CD14-positive monocyte (primary cell): ENCODE data around the gene ZBTB7C. TPM values are rescaled to one million over a fixed set of nuclear protein-coding genes. Genes with fewer than 3 reads are reported as not detected.

ENCODE experiments used
- DNase-seq, 3 donors: peaks; one replicate each; pipeline ENCODE4 v3.0.0-alpha.2; 2011 to 2022
- H2AFZ ChIP-seq: 2 replicates; pipeline ENCODE4 v1.6.0; 2012; ENCODE audit warnings: mild to moderate bottlenecking, low read depth, low read length, inconsistent platforms; ENCODE audit not compliant: insufficient read depth, poor library complexity, severe bottlenecking
- H3K27ac ChIP-seq, 2 donors: 1 replicate in 1 of 2; 2 replicates in 1 of 2; pipeline ENCODE4 v1.5.1; 2012 to 2013; ENCODE audit warnings: low read length in 2 of 2, control low read depth in 1 of 2, inconsistent platforms in 1 of 2, low read depth in 1 of 2, mild to moderate bottlenecking in 1 of 2
- H3K27me3 ChIP-seq, 2 donors: one replicate each; pipeline versions ENCODE4 v1.6.0 to v1.6.1; 2011 to 2013; ENCODE audit warnings: low read length in 2 of 2; ENCODE audit not compliant: control insufficient read depth in 2 of 2, insufficient read depth in 2 of 2
- H3K36me3 ChIP-seq, 2 donors: replicated peaks in 1 of 2; 1 replicate in 1 of 2; 2 replicates in 1 of 2; pipeline versions ENCODE4 v1.5.1 to v1.6.1; 2012 to 2013; ENCODE audit warnings: low read length in 2 of 2, control low read depth in 1 of 2, inconsistent platforms in 1 of 2, mild to moderate bottlenecking in 1 of 2; ENCODE audit not compliant: insufficient read depth in 2 of 2, control insufficient read depth in 1 of 2
- H3K4me1 ChIP-seq, 2 donors: 1 replicate in 1 of 2; 2 replicates in 1 of 2; pipeline versions ENCODE4 v1.5.1 to v1.6.1; 2012 to 2013; ENCODE audit warnings: low read length in 2 of 2, control low read depth in 1 of 2, inconsistent platforms in 1 of 2, mild to moderate bottlenecking in 1 of 2, moderate library complexity in 1 of 2; ENCODE audit not compliant: insufficient read depth in 2 of 2, control insufficient read depth in 1 of 2
- H3K4me2 ChIP-seq: replicated peaks from 2 replicates; pipeline ENCODE3; 2012; ENCODE audit warnings: low read length, moderate library complexity, mild to moderate bottlenecking; ENCODE audit not compliant: poor library complexity, severe bottlenecking; ENCODE audit errors: extremely low read depth
- H3K4me3 ChIP-seq, 3 experiments: fragments of 200-600 bp in 1 of 3; sonication (generic) in 1 of 3; replicated peaks in 1 of 3; 1 replicate in 2 of 3; 2 replicates in 1 of 3; pipeline ENCODE4 v1.5.1; 2011 to 2013; ENCODE audit warnings: low read length in 3 of 3, mild to moderate bottlenecking in 3 of 3, control low read depth in 2 of 3, low read depth in 2 of 3, inconsistent platforms in 1 of 3, moderate library complexity in 1 of 3
- H3K79me2 ChIP-seq: 2 replicates; pipeline ENCODE4 v1.6.0; 2012; ENCODE audit warnings: mild to moderate bottlenecking, control low read depth, inconsistent platforms, low read length, moderate library complexity; ENCODE audit not compliant: insufficient read depth
- H3K9ac ChIP-seq: 2 replicates; pipeline ENCODE4 v1.6.0; 2017; ENCODE audit warnings: low read length, mild to moderate bottlenecking; ENCODE audit not compliant: insufficient read depth, poor library complexity, severe bottlenecking
- H3K9me3 ChIP-seq, 2 donors: replicated peaks in 1 of 2; 1 replicate in 1 of 2; 2 replicates in 1 of 2; pipeline versions ENCODE4 v1.5.1 to v1.6.1; 2012 to 2013; ENCODE audit warnings: low read length in 2 of 2, control low read depth in 1 of 2; ENCODE audit not compliant: control insufficient read depth in 1 of 2, insufficient read depth in 1 of 2
- H4K20me1 ChIP-seq: 2 replicates; pipeline ENCODE4 v1.6.0; 2012; ENCODE audit warnings: mild to moderate bottlenecking, low read length, control low read depth, moderate library complexity; ENCODE audit not compliant: insufficient read depth
- H3K27ac Mint-ChIP-seq, 7 donors: one replicate each; pipeline ENCODE4 v1.8.0; 2020; ENCODE audit warnings: mild to moderate bottlenecking in 7 of 7, mixed read lengths in 7 of 7, moderate library complexity in 6 of 7, inconsistent platforms in 2 of 7
- H3K27me3 Mint-ChIP-seq, 3 donors: one replicate each; pipeline ENCODE4 v1.8.0; 2021 to 2022; ENCODE audit warnings: low read depth in 3 of 3, mild to moderate bottlenecking in 3 of 3, mixed read lengths in 3 of 3, moderate library complexity in 3 of 3, inconsistent platforms in 1 of 3
- H3K36me3 Mint-ChIP-seq, 2 donors: one replicate each; pipeline ENCODE4 v1.8.0; 2020; ENCODE audit warnings: mixed read lengths in 2 of 2, inconsistent platforms in 1 of 2, mild to moderate bottlenecking in 1 of 2
- H3K4me1 Mint-ChIP-seq: one replicate; pipeline ENCODE4 v1.8.0; 2020; ENCODE audit warnings: mild to moderate bottlenecking, mixed read lengths
- H3K4me3 Mint-ChIP-seq, 2 donors: one replicate each; pipeline ENCODE4 v1.8.0; 2020; ENCODE audit warnings: mild to moderate bottlenecking in 2 of 2, mixed read lengths in 2 of 2, moderate library complexity in 1 of 2
- H3K9me3 Mint-ChIP-seq, 7 donors: one replicate each; pipeline ENCODE4 v1.8.0; 2020 to 2022; ENCODE audit warnings: mixed read lengths in 7 of 7, mild to moderate bottlenecking in 6 of 7, moderate library complexity in 6 of 7, inconsistent platforms in 2 of 7
- WGBS: methylation state at CpG from one replicate; pipeline ENCODE4 v1.1.5; 2013; ENCODE audit warnings: missing lambda C conversion rate; ENCODE audit not compliant: insufficient coverage; 5-methylcytosine and 5-hydroxymethylcytosine counted together
- intact Hi-C, 2 donors: fragments of 100-400 bp; cut with micrococcal nuclease; formaldehyde crosslinking; loops; one replicate each; pipeline versions ENCODE4 v1.15.0 to v1.15.1; 2023
- polyA plus RNA-seq, 3 donors: library from polyadenylated mRNA; depleted of rRNA in 1 of 3; unstranded in 2 of 3; stranded (reverse) in 1 of 3; fragments of 300-500 nt in 2 of 3; fragments of >200 nt in 1 of 3; fragmentation: Illumina TruSeq in 2 of 3; gene quantifications; 1 replicate in 2 of 3; 2 replicates in 1 of 3; pipeline ENCODE4 v1.2.3, GENCODE V29; 2012 to 2021
- TF ChIP-seq, protein P1 (sequence below): fragments of 200-600 bp; IDR thresholded peaks from one replicate; pipeline ENCODE4 v1.8.0; 2022; ENCODE audit warnings: antibody characterized with exemption, mild to moderate bottlenecking

ZBTB7C gene
- polyA plus RNA-seq, 3 donors: 0.03 to 0.09 TPM; not detected in 1

DNA sequence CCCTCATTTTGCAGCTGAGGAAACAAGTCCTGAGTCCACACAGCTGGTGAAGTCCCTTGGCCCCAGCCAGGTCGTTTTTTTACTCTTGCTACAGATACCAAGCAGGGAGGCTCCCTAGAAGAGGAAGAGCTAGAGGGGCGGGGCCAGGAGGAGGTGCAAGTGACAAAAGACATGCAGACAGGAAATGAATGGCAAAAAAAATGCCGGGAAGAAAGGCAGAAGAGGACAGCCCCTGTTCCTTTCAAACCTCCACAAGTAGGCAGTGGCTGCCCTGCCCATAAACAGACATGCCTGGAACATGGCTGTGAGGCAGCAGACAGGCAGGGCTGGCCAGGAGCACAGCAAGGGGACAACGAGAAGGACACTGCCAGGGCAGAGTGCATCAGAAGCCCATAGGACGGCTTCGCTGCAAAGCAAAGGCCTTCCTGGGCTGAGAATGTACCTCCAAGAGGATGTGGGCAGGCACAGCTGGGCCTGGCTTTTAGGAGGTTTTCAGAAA is 108.7 kb downstream of the ZBTB7C start:
- Histone ChIP-seq H3K4me3 (peak overlapping the region in 1 of 3 experiments; percentile 36), H3K79me2 (no peaks in the 10 kb centered on the region), H3K27me3 (no peaks in the 10 kb centered on the region), H3K4me1 (peaks cover 19 to 20% of the 10 kb centered on the region in 2 donors), H3K36me3 (no peaks in the 10 kb centered on the region), H2AFZ (peak overlapping the region; percentile 75), H3K9ac (no peak overlapping the region), H3K27ac (no peak overlapping the region), H3K9me3 (no peaks in the 10 kb centered on the region), H3K4me2 (peak overlapping the region; percentile 44), H4K20me1 (no peaks in the 10 kb centered on the region)
- Mint-ChIP-seq H3K36me3 (no peaks in the 10 kb centered on the region), H3K4me3 (peak overlapping the region; percentile 28 to 83), H3K9me3 (peaks cover 0 to 3% (median 0%) of the 10 kb centered on the region in 7 donors), H3K27ac (peak overlapping the region in 4 of 7 donors; percentile 63 to 85 (median 74)), H3K27me3 (peaks cover 0 to 1% (median 1%) of the 10 kb centered on the region in 3 donors), H3K4me1 (peaks cover 19% of the 10 kb centered on the region)
- peak; percentile 25 to 61 (median 42) for DNase-seq
- TF ChIP-seq, protein P1, sequence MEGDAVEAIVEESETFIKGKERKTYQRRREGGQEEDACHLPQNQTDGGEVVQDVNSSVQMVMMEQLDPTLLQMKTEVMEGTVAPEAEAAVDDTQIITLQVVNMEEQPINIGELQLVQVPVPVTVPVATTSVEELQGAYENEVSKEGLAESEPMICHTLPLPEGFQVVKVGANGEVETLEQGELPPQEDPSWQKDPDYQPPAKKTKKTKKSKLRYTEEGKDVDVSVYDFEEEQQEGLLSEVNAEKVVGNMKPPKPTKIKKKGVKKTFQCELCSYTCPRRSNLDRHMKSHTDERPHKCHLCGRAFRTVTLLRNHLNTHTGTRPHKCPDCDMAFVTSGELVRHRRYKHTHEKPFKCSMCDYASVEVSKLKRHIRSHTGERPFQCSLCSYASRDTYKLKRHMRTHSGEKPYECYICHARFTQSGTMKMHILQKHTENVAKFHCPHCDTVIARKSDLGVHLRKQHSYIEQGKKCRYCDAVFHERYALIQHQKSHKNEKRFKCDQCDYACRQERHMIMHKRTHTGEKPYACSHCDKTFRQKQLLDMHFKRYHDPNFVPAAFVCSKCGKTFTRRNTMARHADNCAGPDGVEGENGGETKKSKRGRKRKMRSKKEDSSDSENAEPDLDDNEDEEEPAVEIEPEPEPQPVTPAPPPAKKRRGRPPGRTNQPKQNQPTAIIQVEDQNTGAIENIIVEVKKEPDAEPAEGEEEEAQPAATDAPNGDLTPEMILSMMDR: no peak
- intact Hi-C loops: no loop called here
- WGBS: 22% methylated on average over 4 of the region's 6 CpGs

DNA sequence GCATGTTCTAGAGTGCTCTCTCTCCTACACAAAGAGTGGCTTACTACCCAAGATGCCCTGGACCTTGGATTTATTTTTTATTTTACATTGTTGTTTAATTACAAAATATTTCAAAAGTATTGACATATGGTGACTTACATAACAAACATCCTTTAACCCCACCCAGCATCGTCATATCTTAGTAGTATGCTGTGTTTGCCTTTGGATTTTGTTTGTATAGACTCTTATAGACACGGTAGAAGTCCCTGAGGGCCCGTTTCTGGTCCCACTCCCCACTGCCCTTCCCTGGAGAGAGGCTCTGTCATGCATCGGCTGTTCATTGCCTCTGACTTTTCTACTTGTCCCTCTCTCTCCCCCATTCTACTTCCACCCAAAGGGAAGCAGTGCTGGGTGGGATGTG is 112.0 kb downstream of the ZBTB7C start:
- Histone ChIP-seq H3K9me3 (no peaks in the 10 kb centered on the region), H3K27ac (no peak overlapping the region), H3K4me3 (no peak overlapping the region), H3K27me3 (no peaks in the 10 kb centered on the region), H3K79me2 (no peaks in the 10 kb centered on the region), H2AFZ (no peak overlapping the region), H3K9ac (no peak overlapping the region), H3K4me2 (no peak overlapping the region), H3K36me3 (no peaks in the 10 kb centered on the region), H3K4me1 (peaks cover 24 to 29% of the 10 kb centered on the region in 2 donors), H4K20me1 (no peaks in the 10 kb centered on the region)
- H3K27ac Mint-ChIP-seq: no peak overlapping the region
- no peak overlapping the region for H3K4me3 Mint-ChIP-seq
- intact Hi-C loops: no loop called here
- TF ChIP-seq, protein P1: no peak
- DNase-seq: no peak
- H3K27me3 Mint-ChIP-seq: peaks cover 2 to 3% (median 2%) of the 10 kb centered on the region in 3 donors
- no peaks in the 10 kb centered on the region for H3K36me3 Mint-ChIP-seq
- WGBS: no CpG with 5 or more reads among the region's 4 CpGs
- H3K4me1 Mint-ChIP-seq: peaks cover 33% of the 10 kb centered on the region
- H3K9me3 Mint-ChIP-seq: peaks cover 0 to 3% (median 0%) of the 10 kb centered on the region in 7 donors
